Hepatocyte (in vitro differentiated cells): ENCODE results near the gene GPRC5B. TPM values are rescaled to one million over a fixed set of nuclear protein-coding genes. Genes with fewer than 3 reads are reported as not detected.

ENCODE experiments used
- DNase-seq: peaks from one replicate; pipeline ENCODE4 v3.0.0-alpha.2; 2016; ENCODE audit warnings: low spot score
- H2AFZ ChIP-seq: fragments of 200-600 bp; sonication (generic); 2 replicates; pipeline ENCODE4 v1.6.0; 2016; ENCODE audit warnings: antibody characterized with exemption, mild to moderate bottlenecking
- H3K27ac ChIP-seq: fragments of 200-600 bp; sonication (generic); 2 replicates; pipeline ENCODE4 v1.5.1; 2016; ENCODE audit warnings: mild to moderate bottlenecking
- H3K27me3 ChIP-seq: fragments of 200-600 bp; sonication (generic); 2 replicates; pipeline ENCODE4 v1.6.1; 2016
- H3K36me3 ChIP-seq: fragments of 200-600 bp; sonication (generic); replicated peaks from 2 replicates; pipeline ENCODE4 v1.5.1; 2016; ENCODE audit warnings: low read depth; ENCODE audit not compliant: insufficient read depth
- H3K4me1 ChIP-seq: fragments of 200-600 bp; sonication (generic); 2 replicates; pipeline ENCODE4 v1.5.1; 2016; ENCODE audit warnings: mild to moderate bottlenecking, moderate library complexity; ENCODE audit not compliant: insufficient read depth
- H3K4me2 ChIP-seq: fragments of 200-600 bp; sonication (generic); 2 replicates; pipeline ENCODE4 v1.6.0; 2016
- H3K4me3 ChIP-seq: fragments of 200-600 bp; sonication (generic); 2 replicates; pipeline ENCODE4 v1.5.1; 2016; ENCODE audit warnings: mild to moderate bottlenecking
- H3K79me2 ChIP-seq: fragments of 200-600 bp; sonication (generic); 2 replicates; pipeline ENCODE4 v1.6.0; 2017; ENCODE audit warnings: mild to moderate bottlenecking
- H3K9me2 ChIP-seq: fragments of 200-600 bp; sonication (generic); replicated peaks from 2 replicates; pipeline ENCODE4 v1.6.0; 2017; ENCODE audit warnings: mild to moderate bottlenecking; ENCODE audit not compliant: insufficient read depth
- H3K9me3 ChIP-seq: fragments of 200-600 bp; sonication (generic); 2 replicates; pipeline ENCODE4 v1.5.1; 2016; ENCODE audit warnings: low read depth, mild to moderate bottlenecking
- H4K20me1 ChIP-seq: fragments of 200-600 bp; sonication (generic); 2 replicates; pipeline ENCODE4 v1.6.0; 2016; ENCODE audit warnings: mild to moderate bottlenecking; ENCODE audit not compliant: insufficient read depth, poor library complexity, severe bottlenecking
- CTCF ChIP-seq: fragments of 200-600 bp; sonication (generic); IDR thresholded peaks from 2 replicates; pipeline ENCODE4 v1.5.1; 2016; ENCODE audit warnings: antibody characterized with exemption, mild to moderate bottlenecking; ENCODE audit not compliant: poor library complexity
- EZH2 ChIP-seq: fragments of 200-600 bp; sonication (generic); IDR thresholded peaks from 2 replicates; pipeline ENCODE4 v1.6.1; 2016; ENCODE audit warnings: antibody characterized with exemption, mild to moderate bottlenecking, borderline replicate concordance
- EZH2phosphoT487 ChIP-seq: fragments of 200-600 bp; sonication (generic); IDR thresholded peaks from one replicate; pipeline ENCODE4 v1.6.1; 2018; ENCODE audit warnings: antibody characterized with exemption, mild to moderate bottlenecking, low read depth, moderate library complexity; ENCODE audit not compliant: unreplicated experiment, severe bottlenecking
- WGBS: methylation state at CpG from one replicate; pipeline ENCODE4 v1.1.6; 2016; ENCODE audit warnings: low lambda C conversion rate; ENCODE audit errors: missing lambda C conversion rate; 5-methylcytosine and 5-hydroxymethylcytosine counted together
- polyA plus RNA-seq: library from polyadenylated mRNA; unstranded; fragments of >200 nt; fragmentation: Nextera tagmentation; extraction: Ambion mirVana; gene quantifications from 2 replicates; pipeline ENCODE4 v1.2.1, GENCODE V29; 2016
- total RNA-seq: library from RNA; depleted of rRNA; stranded (reverse); fragments of >200 nt; gene quantifications from 2 replicates; pipeline ENCODE4 v1.2.3, GENCODE V29; 2014

Gene GPRC5B
- total and polyA plus RNA-seq, 2 experiments from 2014 or later = 36.2 to 73.1 TPM

DNA sequence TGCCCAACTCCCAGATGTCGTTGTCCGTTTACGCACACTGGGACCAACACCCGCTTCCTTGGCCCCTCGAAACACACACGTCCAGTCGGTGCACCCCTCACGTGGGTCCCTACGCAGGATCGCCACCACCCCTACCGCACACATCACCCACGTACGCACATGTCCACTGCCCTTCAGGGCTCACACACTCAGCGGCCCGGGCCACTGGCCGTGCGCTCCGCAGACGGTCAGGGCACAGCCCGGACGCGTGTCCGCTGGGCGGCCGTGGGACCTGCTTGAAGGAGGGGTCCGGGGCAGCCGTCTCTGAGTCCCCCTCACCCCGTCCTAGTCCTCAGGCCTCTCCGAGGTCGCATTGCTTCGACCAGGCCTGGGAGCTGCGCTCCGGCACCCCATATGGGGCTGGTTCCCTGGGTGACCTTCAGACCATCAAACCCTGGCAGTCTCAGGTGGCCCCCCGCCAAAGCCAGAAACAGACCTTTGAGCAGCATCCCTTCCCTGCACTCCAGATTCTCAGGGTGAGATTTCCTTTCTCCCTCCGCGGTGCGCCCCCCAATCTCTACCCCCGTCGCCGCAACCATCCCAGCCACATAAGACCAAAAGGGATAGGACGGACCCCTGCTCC lies 914 bp upstream of the GPRC5B start:
- Histone ChIP-seq H3K4me2 (peak overlapping the region; percentile 98), H4K20me1 (no peaks in the 10 kb centered on the region), H3K36me3 (no peaks in the 10 kb centered on the region), H2AFZ (no peak overlapping the region), H3K9me3 (no peaks in the 10 kb centered on the region), H3K79me2 (peaks cover 33% of the 10 kb centered on the region), H3K27ac (no peak overlapping the region), H3K4me1 (no peaks in the 10 kb centered on the region), H3K9me2 (no peaks in the 10 kb centered on the region), H3K27me3 (no peaks in the 10 kb centered on the region), H3K4me3 (no peak overlapping the region)
- DNase-seq = no peak
- 96% methylated on average over 41 of the region's 41 CpGs for WGBS
- TF ChIP-seq EZH2 = no peak
- TF ChIP-seq CTCF = no peak
- TF ChIP-seq EZH2phosphoT487 = no peak

DNA sequence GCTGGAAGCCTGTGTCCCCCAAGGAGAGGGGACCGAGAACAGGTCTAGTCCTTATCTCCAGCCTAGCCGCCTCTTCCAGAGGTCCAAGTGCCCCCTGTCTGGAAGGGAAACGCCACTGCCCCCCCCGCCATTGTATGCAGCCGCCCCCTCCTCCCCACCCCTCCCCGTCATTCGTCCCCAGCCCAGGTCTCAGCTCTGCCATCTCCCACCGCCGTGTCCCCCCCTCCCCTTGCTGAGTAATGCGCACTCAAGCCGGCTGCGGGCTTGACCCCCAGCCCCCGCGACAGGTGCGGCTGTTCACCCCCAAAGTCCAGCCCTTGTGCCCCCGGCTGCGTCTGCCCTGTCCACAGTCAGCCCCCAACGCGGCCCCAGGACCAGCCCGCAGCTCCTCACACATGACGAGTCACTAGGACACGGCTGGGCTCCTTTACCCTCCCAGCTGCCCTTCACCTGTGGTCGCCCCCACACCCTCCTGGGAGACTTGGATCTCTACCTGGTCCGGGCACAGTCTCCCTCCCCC lies 622 bp downstream of the GPRC5B start:
- no peaks in the 10 kb centered on the region for H3K27me3 ChIP-seq
- no peaks in the 10 kb centered on the region for H3K36me3 ChIP-seq
- peaks cover 44% of the 10 kb centered on the region for H3K79me2 ChIP-seq
- H2AFZ ChIP-seq = peak overlapping the region; percentile 80
- peak overlapping the region; percentile 99 for H3K4me3 ChIP-seq
- DNase-seq = peak; percentile 55
- peak overlapping the region; percentile 71 for H3K27ac ChIP-seq
- TF ChIP-seq EZH2 (no peak), EZH2phosphoT487 (no peak), CTCF (no peak)
- peak overlapping the region; percentile 98 for H3K4me2 ChIP-seq
- WGBS = 2% methylated on average over 11 of the region's 24 CpGs
- no peaks in the 10 kb centered on the region for H3K9me3 ChIP-seq
- no peaks in the 10 kb centered on the region for H3K9me2 ChIP-seq
- peaks cover 2% of the 10 kb centered on the region for H3K4me1 ChIP-seq
- H4K20me1 ChIP-seq = no peaks in the 10 kb centered on the region

GRCh38 chr16:19883296-19883965 lies 1.2 kb downstream of the GPRC5B start:
- no peaks in the 10 kb centered on the region for H3K9me2 ChIP-seq
- no peaks in the 10 kb centered on the region for H3K27me3 ChIP-seq
- H4K20me1 ChIP-seq = peaks cover 3% of the 10 kb centered on the region
- WGBS = 2% methylated on average over 31 of the region's 35 CpGs
- H3K36me3 ChIP-seq = no peaks in the 10 kb centered on the region
- peak; percentile 56 for DNase-seq
- peak overlapping the region; percentile 98 for H3K4me2 ChIP-seq
- TF ChIP-seq CTCF (no peak), EZH2 (no peak), EZH2phosphoT487 (no peak)
- peaks cover 50% of the 10 kb centered on the region for H3K79me2 ChIP-seq
- H2AFZ ChIP-seq = peak overlapping the region; percentile 80
- H3K4me3 ChIP-seq = peak overlapping the region; percentile 99
- peaks cover 5% of the 10 kb centered on the region for H3K4me1 ChIP-seq
- peak overlapping the region; percentile 71 for H3K27ac ChIP-seq
- H3K9me3 ChIP-seq = no peaks in the 10 kb centered on the region
